ENCODE results near the gene SYT6.

DNA sequence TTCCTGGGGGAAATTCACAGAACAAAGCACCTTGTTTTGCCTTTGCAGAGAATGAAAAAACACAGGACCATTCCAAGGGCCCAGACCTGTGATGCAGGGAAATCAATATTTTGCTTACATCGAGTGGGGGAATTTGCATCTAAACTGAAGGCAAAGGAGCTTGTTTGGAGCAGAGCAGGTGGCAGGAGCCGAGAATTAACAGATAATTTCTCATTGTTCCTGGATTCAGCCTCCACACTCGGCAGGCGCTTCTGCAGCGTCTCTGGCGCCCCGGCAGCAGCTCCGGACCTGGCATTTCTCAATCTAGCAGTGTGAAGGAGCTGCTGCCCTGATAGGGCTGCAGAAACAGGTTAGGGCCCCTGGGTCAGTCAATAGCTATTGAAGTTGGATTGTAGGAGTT, 2.0 kb upstream of the SYT6 start:
- TF ChIP-seq GATA1 (IDR thresholded peaks at IDR 0.05; ENCODE audit: low read depth, low read length) (no peak), POLR2A (IDR thresholded peaks at IDR 0.05; ENCODE audit: low read length) (no peak)

Data from erythroblast (primary cell).